Stimulated activated CD4-positive, alpha-beta T cell treated with anti-CD3 and anti-CD28 coated beads, Interleukin-1b, Interleukin-23, amount 100 ng/mL, for 1 hour (primary cell): ENCODE results near the gene LARP4B.
A peak's percentile ranks its signal among the peaks of the same experiment; 100 is the strongest.

Source experiments
- DNase-seq, 2 donors: peaks; one replicate each; pipeline ENCODE4 v3.0.0-alpha.2; 2020; ENCODE audit warnings: low read depth in 2 of 2

LARP4B gene

DNA sequence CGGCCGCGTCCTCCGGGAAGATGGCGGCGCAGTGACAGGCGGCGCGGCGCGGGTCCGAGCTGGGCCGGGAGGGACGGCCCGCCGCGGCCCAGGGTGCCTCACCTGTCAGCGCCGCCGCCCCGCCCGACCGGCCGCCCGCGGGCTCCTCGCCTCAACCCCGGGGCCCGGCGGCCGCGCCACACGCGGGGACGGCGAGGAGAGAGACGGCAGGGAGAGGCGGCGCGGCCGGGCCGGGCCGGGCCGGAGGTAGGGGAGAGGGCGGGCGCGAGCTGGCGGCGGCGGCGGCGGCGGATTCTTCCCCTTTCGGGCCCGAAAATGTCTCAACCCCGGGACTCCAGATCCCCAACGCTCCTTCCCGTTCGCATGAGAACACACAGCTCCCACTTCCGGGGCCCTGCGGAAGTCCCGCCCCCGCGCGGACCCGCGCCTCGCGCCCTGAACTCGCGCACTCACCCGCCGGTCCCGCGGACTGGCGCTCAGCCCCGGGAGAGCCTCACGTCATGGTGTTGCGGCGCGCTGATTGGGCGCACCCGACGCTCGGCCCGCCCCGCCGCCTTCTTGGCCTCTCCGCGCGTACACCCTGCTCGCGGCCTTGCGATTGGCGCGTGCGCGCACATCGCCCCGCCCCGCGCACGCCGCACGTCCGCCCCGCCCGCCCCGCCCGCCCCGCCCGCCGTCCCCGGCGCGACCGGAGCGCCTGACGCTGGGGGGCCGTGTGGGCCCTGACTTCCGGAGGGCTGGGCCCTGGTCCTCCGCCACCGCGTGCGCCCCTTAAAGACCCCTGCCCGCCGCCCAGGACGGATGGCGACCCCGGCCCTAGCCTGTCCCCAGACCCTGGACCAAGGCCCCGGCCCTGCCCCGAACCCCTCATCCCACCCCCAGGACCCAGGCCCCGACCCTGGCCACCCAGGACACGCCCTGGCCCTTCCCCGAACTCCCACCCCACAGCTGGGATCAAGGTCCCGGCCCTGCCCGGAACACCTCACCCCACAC is at the start of gene LARP4B:
TSS of gene LARP4B (minus strand) at position 380 of the 993 bp plus-strand sequence. CDS start 45,984 bp downstream, outside the sequence.
- DNase-seq: peak; percentile 93 to 94

DNA sequence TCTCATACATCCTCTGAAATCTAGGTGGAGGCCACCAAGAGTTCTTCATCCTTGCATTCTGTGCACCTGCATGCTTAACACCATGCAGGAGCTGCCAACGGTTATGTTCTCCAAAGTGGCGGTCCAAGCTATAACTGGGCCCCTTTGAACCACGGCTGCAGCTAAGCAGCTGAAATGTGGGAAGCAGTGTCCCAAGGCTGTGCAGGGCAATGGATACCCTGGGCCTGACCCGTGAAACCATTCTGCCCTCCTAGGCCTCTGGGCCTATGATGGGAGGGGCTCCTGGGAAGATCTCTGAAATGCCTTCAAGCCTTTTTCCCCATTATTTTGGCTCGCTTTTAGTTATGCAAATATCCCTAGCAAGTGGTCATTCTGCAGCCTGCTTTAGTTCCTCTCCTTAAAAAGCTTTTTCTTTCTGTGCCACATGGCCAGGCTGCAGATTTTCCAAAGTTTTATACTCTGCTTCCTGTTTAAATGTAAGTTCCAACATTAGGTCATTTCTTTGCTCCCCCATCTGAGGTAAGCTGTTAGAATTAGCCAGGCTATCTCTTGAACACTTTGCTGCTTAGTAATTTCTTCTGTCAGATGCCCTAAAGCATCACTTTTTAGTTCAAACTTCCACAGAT is 49.1 kb upstream of the LARP4B start:
- DNase-seq: no peak

DNA sequence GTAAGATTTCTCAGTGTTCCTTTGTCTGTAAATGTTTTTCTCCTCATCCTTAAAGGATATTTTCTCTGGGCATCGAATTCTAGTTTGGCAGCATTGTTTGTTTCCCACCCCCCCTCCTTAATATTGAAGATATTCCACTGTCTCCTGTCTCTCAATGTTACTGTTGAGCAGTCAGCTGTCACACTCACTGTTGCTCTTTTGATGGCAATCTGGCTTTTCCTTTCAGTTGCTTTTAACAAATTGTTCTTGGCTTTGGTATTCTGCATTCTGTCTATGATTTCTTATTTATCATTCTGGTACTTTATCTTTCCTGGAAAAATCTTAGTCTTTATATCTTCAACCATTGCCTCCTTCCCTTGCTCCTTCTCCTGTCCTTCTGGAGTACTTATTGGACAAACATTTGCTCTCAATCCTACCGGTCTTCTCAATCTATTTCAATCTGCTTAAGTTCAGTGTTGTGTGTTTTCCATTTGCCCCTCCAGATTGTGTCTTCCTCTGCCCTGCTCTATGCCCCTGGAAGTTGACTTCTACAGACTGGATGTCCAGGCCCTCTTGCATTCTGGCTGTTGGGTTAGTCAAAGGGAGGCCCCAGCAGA is 47.4 kb upstream of the LARP4B start:
- DNase-seq: no peak

DNA sequence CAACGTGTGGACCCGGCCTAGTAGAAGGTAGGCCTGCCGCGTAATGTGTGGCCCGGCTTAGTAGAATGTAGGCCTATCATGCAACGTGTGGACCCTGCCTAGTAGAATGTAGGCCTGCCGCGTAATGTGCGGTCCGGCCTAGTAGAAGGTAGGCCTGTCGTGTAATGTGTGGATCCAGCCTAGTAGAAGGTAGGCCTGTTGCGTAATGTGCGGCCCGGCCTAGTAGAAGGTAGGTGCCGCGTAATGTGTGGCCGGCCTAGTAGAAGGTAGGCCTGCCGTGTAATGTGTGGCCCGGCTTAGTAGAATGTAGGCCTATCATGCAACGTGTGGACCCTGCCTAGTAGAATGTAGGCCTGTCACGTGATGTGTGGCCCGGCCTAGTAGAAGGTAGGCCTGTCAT is 44.8 kb upstream of the LARP4B start:
- no peak for DNase-seq

DNA sequence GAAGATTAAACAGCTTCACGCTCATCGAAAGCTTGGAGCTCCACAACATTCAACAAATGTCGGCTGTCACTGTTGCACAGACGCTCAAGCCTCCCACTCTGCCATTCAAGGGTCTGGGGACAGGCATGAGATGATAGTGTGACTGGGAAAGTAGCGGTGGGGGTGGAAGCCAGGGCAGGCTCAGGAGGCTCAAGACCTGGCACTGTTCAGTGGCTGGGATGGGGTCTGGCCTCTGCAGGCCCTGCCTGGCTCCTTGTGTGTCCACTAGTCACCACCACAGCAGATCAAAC is 43.2 kb upstream of the LARP4B start:
- no peak for DNase-seq

DNA sequence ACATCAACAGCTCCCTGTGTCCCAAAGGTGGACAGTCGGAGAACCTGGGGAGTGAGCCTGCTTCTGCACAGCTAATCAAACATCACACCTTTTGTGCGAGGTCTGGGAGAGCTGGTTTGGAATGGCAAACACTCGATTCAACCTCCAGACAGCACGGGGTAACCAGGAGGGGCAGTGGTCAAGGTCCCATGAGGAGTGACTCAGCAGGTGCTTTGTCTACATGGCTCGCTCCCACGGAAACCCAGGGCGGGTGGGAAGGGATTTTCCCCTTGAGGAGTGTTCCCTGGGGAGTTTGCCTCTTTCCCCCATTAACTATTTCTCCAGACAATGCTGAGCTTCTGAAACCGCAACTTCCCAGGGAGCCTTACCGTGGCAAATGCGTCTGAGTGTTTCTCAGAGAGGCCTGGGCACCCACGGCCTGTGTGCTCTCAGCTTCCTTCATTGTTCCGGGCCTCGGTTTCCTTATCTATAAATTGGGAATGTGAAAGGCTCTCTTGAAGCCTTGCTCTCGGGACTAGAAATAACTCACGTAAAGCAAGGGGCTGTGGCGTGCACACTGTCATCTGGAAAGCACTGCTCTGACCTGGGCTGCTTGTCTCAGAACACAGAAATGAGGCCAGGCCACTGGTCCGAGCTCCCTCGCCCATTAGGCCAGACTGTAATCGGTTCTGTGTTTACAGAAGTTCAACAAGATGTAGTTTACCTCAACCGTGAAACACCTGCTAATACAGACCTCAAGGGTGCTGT is 42.7 kb upstream of the LARP4B start:
- DNase-seq: no peak

DNA sequence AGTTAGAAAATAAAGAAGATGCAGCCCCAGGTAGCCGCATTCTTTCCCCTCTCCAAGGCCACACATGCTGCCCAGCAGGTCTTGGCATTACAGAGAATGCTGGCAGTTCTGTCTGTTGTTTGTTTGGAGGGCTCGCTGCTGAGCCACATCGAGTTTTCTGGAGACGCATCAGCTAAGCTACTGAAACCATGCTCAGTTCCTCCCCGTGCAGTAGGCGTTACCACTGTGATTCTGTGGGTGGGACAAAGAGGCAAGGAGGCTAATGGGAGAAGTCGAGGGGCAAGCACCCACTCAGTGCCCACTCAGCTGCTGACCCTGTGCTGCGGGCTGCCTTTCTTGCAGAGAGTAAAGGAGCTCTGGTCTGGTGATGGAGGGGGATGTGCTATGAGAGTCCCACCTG is 41.3 kb upstream of the LARP4B start:
- no peak for DNase-seq

DNA sequence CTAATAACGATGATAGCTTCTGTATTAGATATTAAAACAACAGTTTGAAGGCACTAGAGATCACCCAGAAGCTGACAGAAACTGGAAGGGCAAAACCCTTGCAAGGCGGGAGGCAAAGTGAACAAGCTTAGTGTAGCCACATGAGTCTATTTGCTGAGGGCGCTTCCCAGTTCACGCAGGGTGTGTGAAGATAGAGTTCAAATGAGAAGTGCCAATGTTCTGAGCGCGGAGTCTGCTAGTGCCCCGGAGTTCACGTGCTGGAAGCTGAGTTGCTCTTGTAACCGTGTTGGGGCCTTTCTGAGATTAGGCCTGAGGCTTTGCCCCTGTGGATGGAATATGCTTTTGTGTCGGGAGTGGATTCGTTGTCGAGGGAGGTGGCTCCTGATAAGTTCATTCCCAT is 40.1 kb upstream of the LARP4B start:
- DNase-seq: no peak

DNA sequence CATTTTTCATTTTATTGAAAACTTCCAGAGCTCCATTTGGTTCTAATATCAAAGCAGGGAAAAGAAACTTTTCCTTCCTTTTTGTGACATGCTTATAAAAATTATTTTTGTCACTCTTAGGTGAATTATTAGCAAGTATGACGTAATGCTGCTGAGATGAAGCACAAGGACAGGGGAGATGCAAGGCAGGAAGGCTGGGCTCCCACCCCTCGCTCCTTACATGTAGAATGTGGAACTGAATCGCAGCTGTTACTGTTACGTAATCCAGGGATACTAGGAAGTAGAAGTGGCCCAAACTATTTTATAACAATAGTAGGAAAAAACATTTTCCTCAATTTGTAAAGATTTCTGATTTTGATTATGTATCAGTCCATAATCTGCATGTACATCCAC is 39.6 kb upstream of the LARP4B start:
- no peak for DNase-seq

DNA sequence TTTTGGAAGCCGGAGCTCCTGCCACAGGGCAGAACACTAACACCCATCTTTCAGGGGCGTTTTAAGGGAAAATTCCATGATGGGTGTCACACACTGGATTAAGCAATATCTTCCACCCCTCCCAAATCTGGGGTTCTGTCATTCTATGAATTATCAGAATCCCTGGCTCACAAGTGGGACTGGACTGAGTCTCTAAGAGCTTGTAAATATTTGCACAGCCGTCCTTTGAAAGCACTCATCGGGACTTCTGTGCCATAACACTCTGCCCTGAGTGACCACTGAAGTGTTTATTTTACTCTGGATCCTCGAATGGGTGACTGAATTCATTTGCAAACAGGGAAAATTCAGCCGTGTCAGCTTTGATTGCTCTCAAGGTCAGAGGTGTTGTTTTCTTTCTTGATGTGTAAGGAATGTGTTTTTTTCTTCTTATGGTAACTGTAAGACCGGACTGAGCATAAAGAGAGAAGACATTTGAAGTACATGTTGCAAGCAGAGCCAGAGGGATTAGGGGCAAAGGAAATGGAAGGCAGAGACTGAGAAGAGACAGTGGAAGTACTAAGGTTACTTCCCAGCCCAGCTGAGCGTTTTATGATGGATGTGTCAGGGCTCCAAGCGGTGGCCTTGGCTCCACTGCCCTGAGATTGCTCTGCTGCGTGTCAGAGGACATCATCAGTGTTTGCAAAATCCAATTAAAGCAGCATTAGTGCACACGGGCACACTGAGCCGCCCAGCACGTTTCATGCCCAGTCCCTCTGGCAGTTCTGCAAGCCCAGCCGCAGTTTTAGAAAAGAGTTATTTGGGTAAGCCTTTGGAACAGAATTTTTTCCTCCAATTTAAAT is 39.0 kb upstream of the LARP4B start:
- no peak for DNase-seq

DNA sequence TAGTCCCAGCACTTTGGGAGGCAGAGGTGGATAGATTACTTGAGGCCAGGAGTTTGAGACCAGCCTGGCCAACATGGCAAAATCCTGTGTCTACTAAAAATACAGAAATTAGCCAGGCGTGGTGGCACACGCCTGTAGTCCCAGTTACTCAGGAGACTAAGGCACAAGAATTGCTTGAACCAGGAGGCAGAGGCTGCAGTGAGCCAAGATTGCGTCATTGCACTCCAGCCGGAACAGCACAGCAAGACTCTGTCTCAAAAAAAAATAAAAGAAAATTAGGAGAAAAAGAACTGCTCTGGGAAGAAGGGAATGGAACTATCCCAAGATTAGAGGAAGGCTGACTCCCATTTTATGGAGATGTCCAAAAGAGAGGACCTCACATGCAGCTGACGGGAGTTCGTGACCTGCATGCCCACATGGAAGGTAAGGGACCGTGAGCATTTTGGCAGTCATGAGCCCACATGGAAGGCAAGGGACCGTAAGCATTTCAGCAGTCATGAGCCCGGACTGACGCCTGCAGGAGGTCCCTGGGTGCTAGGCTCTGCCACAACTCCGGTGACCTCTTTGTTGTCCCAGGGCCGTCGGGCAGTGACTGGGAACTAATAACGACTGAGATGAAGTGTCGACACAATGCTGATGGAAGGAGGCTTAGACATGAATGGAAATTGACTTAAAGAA is 38.1 kb upstream of the LARP4B start:
- no peak for DNase-seq

DNA sequence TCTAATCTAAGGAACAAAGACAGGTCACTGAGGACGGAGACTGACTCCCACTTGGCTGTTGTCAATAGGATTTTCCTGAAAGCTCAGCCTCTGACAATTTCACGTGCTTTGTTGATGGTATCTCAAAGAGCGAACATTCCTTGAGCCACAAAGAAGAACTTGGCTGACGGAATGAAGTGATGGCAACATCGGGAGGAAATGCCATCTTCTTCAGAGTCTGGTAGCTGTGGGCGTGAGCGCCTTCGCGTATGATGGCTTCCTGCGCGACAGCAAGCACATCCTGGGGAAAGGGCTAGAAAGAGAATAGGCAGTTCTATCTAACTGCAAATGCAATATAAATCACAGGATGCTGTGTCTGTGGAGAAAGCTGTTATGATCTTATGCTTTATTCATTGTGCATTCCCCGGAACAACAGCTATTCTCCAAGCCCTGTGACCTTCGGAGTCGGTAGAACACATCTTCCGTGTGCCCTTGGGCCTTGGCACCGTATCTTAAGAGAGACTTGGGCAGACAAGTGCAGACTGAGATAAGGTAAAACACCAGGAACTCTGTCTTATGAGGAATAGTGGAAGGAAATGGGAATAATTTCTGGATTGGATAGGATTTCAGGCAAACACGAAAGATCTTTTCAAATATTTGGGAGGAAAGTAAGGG is 37.2 kb upstream of the LARP4B start:
- no peak for DNase-seq

DNA sequence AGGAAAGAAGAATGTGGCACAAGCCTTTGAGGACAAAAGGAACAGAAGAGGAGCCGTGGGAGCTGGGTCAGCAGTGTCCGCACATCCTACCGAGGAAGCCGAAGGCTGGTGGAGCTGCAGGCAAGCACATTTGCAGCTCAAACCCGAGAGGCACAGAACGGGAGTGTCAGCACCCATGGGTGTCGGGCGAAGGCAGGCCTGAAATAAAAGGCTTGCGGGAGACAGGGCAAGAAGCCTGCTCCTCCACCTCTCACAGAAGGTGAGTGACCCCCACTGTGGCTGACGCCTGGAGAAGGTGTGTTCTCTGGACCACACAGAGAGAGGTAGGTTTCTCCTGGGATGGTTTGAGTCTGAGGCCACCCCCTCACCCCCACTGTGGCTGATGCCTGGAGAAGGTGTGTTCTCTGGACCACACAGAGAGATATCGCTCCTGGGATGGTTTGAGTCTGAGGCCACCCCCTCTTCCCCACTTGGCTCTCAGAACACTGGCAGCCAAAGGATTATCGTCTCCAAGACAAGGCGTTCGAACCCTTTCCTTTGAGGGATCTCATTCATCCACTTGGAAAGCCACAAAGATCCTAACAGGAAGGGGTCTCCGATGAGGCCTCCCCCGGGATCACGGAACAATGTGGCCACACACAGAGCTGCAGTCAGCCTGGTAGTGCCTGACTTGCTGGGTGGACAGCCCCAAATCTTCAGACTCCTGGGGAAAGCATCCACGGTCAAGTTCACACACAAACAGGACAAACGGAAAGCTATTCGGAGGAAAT is 35.1 kb upstream of the LARP4B start:
- no peak for DNase-seq

DNA sequence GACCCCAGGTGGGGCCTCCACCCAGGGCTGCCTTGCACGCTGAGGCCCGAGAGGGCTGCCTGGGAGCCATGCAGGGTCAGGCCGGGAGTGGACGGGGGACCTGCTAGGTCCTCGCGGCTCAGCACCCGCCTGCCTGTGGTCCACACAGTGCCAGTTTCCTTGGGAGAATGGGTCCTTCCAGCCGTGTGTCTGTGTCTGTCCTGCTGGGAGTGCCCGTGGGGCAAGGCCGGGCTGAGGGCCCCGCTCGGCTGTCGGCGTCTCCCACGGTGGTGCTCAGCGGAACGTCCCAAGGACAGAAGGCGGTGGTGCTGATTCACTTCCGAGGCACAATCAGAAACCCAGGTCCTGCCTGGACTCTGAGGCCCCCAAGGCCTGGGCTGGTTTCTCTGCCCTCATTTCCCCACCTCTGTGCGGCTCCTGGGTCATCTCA is 33.5 kb upstream of the LARP4B start:
- no peak for DNase-seq

DNA sequence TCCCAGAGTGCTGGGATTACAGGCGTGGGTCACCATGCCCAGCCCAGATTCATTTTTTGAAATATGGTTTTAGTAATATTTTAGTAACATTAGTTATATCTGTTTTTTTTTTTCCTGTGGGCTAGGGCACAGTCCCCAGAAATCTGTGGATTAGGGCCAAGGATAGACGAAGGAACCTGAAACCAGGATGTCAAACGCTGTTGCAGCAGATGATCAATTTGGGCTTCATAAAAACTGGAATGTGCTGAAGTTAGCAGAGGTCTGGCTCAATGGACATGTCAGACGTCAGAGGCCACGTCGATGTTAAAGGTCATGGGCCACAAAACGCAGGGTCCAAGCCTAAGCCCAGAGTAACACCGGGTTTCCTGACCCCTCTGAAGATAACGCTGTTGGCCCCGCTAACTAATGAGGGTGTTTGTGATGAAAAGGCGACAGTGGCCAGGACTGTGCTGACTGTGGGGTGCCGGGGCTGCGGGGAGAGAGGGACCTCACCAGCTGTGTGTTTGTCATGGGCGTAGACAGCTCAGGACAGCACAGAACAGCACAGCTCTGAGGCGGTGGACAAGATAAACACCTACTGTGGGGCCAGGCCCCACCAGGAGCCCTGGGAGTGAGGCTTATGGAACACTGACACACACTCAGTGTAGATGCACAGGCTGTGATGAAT is 32.9 kb upstream of the LARP4B start:
- DNase-seq: no peak

DNA sequence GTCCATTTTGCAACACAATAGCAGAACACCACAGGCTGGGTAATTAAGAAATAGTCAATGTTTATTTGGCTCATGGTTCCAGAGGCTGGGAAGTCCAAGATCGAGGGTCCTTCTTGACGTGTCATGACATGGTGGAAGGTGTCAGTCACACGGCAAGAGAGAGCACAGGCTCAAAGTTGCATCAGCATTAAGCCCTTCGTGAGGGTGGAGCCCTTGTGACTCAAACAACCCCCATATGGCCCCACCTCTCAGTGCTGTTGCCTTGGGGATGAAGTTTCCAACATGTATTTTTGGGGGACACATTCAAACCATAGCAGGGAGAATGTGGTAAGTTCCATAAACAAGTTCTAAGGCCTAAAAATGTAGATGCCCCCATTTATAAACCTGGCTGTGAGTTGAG is 32.1 kb upstream of the LARP4B start:
- DNase-seq: no peak

DNA sequence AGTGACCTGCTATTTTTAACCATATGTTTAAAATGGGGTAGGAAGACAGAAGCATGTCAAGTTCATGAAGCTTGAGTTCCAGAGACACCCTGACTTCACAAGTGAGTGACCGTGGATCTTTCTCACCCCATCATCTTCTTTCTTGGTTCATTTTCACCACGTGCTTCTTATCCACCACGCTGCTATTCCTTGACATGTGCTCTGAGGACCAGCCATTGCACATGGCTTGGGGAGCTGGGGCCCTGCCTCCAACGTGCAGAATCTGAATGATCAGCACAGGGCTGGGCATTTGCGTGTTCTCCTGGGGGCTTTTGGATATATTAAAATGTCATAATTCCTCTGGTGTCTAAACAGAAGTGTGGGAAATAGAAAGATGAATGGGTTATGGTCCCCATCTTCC is 31.7 kb upstream of the LARP4B start:
- DNase-seq: no peak

DNA sequence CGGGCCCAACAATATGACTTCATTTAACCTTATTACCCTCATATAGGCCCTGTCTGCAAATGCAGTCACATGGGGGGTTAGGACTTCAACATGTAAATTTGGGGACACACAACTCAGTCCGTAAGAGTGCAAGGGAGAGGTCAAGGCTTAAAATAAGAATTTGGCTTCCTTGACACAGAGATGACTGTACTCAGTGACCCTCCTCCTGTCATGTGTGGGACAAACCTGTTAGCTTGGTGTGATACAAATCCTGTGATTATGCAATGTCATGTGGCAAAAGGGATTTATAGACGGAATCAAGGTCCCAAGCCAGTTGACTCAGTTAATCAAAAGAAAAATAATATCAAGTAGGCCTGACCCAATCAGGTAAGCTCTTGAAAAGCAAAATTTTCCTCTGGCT is 30.8 kb upstream of the LARP4B start:
- no peak for DNase-seq

DNA sequence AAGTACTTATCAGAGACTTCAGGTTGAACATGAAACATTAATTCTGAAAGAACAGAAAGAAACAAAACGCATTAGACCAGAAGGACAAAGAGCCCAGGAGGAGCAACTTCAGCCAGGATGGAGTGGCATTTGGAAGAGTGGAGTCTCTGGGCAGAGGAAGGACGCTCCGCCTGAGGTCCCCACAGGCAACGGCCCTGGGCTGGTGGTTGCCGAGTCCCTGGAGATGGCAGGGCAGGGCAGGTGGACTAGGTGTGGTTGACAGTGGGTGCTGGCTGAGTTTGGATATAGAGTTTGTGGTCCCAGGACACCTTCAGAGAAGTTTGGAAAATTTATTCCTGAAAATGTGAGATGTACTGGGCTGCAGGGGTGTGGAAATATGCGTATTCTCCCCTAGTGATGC is 27.4 kb upstream of the LARP4B start:
- no peak for DNase-seq
